ENCODE results near the gene TEF. TPM values are rescaled to one million over a fixed set of nuclear protein-coding genes. Genes with fewer than 3 reads are reported as not detected.

TEF gene
- total RNA-seq, 1 experiment from 2014 or later = 3.9 TPM

DNA sequence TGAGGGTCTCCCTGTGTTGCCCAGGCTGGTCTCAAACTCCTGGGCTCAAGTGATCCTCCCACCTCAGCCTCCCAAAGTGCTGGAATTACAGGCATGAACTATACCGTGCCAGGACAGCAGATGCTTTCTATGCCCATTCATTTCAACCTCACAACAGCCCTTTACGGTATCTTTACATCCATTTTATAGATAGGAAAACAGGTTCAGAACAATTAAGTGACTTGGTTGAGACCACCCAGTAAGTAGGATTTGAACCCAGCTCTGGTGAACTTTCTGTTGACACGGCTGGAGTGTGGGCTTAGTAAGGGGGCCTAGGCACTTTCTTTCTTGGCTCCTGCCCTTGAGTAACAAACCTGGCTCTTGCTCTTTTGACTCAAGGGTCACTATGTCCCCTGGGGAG is 25.7 kb downstream of the TEF start:
- TF ChIP-seq, protein P1, sequence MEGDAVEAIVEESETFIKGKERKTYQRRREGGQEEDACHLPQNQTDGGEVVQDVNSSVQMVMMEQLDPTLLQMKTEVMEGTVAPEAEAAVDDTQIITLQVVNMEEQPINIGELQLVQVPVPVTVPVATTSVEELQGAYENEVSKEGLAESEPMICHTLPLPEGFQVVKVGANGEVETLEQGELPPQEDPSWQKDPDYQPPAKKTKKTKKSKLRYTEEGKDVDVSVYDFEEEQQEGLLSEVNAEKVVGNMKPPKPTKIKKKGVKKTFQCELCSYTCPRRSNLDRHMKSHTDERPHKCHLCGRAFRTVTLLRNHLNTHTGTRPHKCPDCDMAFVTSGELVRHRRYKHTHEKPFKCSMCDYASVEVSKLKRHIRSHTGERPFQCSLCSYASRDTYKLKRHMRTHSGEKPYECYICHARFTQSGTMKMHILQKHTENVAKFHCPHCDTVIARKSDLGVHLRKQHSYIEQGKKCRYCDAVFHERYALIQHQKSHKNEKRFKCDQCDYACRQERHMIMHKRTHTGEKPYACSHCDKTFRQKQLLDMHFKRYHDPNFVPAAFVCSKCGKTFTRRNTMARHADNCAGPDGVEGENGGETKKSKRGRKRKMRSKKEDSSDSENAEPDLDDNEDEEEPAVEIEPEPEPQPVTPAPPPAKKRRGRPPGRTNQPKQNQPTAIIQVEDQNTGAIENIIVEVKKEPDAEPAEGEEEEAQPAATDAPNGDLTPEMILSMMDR (conservative IDR thresholded peaks at IDR 0.05; ENCODE audit: low read depth, low read length) = no peak
- no peaks in the 10 kb centered on the region for H3K27me3 ChIP-seq (replicated peaks; ENCODE audit: insufficient read depth, low read depth, low read length, poor library complexity)
- no peak for DNase-seq (ENCODE audit: low spot score)
- no peaks in the 10 kb centered on the region for H3K36me3 ChIP-seq (ENCODE audit: insufficient read depth, low read length, poor library complexity, severe bottlenecking)
- H3K27ac ChIP-seq (ENCODE audit: low read depth, low read length, poor library complexity, severe bottlenecking) = no peak overlapping the region
- CTCF ChIA-PET = no interaction called here
- intact Hi-C loops (cut with micrococcal nuclease; ENCODE audit: unreplicated experiment) = no loop called here
- no TSS peak for BruUV-seq (replicated peaks)
- POLR2A ChIA-PET (ENCODE audit: low non-redundant PET) = interaction anchor here (0.6 kb wide), 1 partner anchor 49 kb away, joined by 3 read pairs; no protein-coding TSS in a partner anchor
- peaks cover 13% of the 10 kb centered on the region for H3K4me1 ChIP-seq (ENCODE audit: insufficient read depth, low read length, poor library complexity, severe bottlenecking)
- H3K9me3 ChIP-seq (ENCODE audit: low read depth, low read length, poor library complexity, severe bottlenecking) = no peaks in the 10 kb centered on the region
- no peak overlapping the region for H3K4me3 ChIP-seq (ENCODE audit: low read depth, low read length, poor library complexity, severe bottlenecking)

DNA sequence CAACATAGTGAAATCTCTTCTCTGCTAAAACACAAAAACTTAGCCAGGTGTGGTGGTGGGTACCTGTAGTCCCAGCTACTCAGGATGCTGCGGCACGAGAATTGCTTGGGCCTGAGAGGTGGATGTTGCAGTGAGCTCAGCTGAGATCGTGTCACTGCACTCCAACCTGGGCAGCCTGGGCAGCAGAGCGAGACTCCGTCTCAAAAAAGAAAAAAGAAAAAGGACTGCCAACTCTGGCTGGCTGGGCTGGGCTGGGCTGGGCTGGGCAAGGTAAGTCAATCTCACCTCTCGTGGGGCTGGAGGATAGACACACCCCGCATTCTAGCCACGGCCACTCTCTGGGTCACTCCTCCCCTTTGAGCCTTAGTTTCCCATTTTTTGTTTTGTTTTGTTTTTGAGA is 26.9 kb downstream of the TEF start:
- Histone ChIP-seq H3K27me3 (replicated peaks; ENCODE audit: insufficient read depth, low read depth, low read length, poor library complexity) (no peaks in the 10 kb centered on the region), H3K4me3 (ENCODE audit: low read depth, low read length, poor library complexity, severe bottlenecking) (no peak overlapping the region), H3K4me1 (ENCODE audit: insufficient read depth, low read length, poor library complexity, severe bottlenecking) (peaks cover 9% of the 10 kb centered on the region), H3K36me3 (ENCODE audit: insufficient read depth, low read length, poor library complexity, severe bottlenecking) (no peaks in the 10 kb centered on the region), H3K27ac (ENCODE audit: low read depth, low read length, poor library complexity, severe bottlenecking) (no peak overlapping the region), H3K9me3 (ENCODE audit: low read depth, low read length, poor library complexity, severe bottlenecking) (no peaks in the 10 kb centered on the region)
- BruUV-seq (replicated peaks) = no TSS peak
- POLR2A ChIA-PET (ENCODE audit: low non-redundant PET) = interaction anchor here (0.6 kb wide), 1 partner anchor 43 kb away, joined by 9 read pairs; no protein-coding TSS in a partner anchor
- CTCF ChIA-PET = interaction anchor here (0.8 kb wide), 1 partner anchor 116 kb away, joined by 7 read pairs; no protein-coding TSS in a partner anchor
- no peak for TF ChIP-seq EZH2 (IDR thresholded peaks at IDR 0.05; ENCODE audit: borderline replicate concordance, low read depth, low read length, poor library complexity, severe bottlenecking)
- TF ChIP-seq, protein P1 (conservative IDR thresholded peaks at IDR 0.05; ENCODE audit: low read depth, low read length) = no peak
- DNase-seq (ENCODE audit: low spot score) = no peak
- intact Hi-C loops (cut with micrococcal nuclease; ENCODE audit: unreplicated experiment) = no loop called here

DNA sequence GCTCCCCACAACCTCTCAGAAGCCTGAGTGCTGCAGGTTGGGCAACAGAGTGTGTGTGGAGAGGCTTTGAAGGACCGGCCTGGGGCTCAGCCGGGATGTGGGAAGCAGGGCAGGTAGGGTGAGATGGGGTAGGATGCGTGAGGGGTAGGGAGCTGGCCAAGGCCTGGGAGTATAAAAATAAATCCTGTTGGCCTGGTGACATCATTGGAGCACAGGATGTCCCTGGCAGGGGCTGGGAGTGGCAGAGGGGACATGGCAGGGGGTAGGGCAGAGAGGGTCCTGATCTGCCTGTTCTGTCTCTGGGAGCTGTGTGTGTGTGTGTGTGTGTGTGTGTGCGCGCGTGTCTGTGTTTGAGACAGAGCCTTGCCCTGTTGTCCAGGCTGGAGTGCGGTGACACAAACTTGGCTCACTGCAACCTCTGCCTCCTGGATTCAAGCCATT is 28.6 kb downstream of the TEF start:
- Histone ChIP-seq H3K4me3 (ENCODE audit: low read depth, low read length, poor library complexity, severe bottlenecking) (no peak overlapping the region), H3K9me3 (ENCODE audit: low read depth, low read length, poor library complexity, severe bottlenecking) (no peaks in the 10 kb centered on the region), H3K36me3 (ENCODE audit: insufficient read depth, low read length, poor library complexity, severe bottlenecking) (no peaks in the 10 kb centered on the region), H3K27me3 (replicated peaks; ENCODE audit: insufficient read depth, low read depth, low read length, poor library complexity) (no peaks in the 10 kb centered on the region), H3K4me1 (ENCODE audit: insufficient read depth, low read length, poor library complexity, severe bottlenecking) (peaks cover 14% of the 10 kb centered on the region), H3K27ac (ENCODE audit: low read depth, low read length, poor library complexity, severe bottlenecking) (no peak overlapping the region)
- ChIA-PET CTCF (interaction anchor here (0.6 kb wide), 1 partner anchor 223 kb away, joined by 3 read pairs; no protein-coding TSS in a partner anchor), POLR2A (ENCODE audit: low non-redundant PET) (no interaction called here)
- TF ChIP-seq, protein P1 (conservative IDR thresholded peaks at IDR 0.05; ENCODE audit: low read depth, low read length) = no peak
- TF ChIP-seq EZH2 (IDR thresholded peaks at IDR 0.05; ENCODE audit: borderline replicate concordance, low read depth, low read length, poor library complexity, severe bottlenecking) = no peak
- BruUV-seq (replicated peaks) = no TSS peak
- no peak for DNase-seq (ENCODE audit: low spot score)
- intact Hi-C loops (cut with micrococcal nuclease; ENCODE audit: unreplicated experiment) = no loop called here
